ENCODE measurements around the gene IRF8. TPM values are rescaled to one million over a fixed set of nuclear protein-coding genes. Genes with fewer than 3 reads are reported as not detected.
"Not testable (repeated sequence)": the region's sequence is repeated elsewhere in the genome, so short reads cannot be mapped to it uniquely, and the experiment has no call there.

IRF8 gene
- total RNA-seq, 1 donor from 2014 or later, result 20.0 TPM

DNA sequence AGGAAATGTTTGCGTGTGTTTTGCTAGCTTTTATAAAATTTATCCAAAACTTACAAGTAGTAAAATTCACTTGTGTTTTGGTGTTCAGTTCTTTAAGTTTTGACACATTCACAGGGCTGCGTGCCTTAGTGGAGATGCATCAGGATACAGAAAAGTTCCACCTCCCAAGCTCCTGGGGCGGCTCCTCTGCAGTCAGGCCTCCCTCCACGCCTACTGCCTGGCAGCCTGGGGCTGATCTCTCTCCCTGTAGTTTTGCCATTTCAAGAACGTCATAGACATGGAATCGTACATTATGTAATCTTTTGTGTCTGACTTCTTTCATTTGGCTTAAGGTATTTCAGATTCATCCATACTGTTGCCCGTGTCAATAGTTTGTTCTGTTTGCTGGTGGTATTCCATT lies 27.2 kb upstream of the IRF8 start:
- Histone ChIP-seq H3K36me3 (no peaks in the 10 kb centered on the region), H3K9me3 (no peaks in the 10 kb centered on the region), H3K4me3 (no peak overlapping the region), H3K27ac (no peak overlapping the region), H3K4me1 (no peaks in the 10 kb centered on the region), H3K27me3 (no peaks in the 10 kb centered on the region)
- no peak for DNase-seq (ENCODE audit: low spot score in 2 of 2)
- intact Hi-C loops (cut with DNase I), result no loop called here
- TF ChIP-seq, protein P1, sequence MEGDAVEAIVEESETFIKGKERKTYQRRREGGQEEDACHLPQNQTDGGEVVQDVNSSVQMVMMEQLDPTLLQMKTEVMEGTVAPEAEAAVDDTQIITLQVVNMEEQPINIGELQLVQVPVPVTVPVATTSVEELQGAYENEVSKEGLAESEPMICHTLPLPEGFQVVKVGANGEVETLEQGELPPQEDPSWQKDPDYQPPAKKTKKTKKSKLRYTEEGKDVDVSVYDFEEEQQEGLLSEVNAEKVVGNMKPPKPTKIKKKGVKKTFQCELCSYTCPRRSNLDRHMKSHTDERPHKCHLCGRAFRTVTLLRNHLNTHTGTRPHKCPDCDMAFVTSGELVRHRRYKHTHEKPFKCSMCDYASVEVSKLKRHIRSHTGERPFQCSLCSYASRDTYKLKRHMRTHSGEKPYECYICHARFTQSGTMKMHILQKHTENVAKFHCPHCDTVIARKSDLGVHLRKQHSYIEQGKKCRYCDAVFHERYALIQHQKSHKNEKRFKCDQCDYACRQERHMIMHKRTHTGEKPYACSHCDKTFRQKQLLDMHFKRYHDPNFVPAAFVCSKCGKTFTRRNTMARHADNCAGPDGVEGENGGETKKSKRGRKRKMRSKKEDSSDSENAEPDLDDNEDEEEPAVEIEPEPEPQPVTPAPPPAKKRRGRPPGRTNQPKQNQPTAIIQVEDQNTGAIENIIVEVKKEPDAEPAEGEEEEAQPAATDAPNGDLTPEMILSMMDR (IDR thresholded peaks at IDR 0.05), result no peak

DNA sequence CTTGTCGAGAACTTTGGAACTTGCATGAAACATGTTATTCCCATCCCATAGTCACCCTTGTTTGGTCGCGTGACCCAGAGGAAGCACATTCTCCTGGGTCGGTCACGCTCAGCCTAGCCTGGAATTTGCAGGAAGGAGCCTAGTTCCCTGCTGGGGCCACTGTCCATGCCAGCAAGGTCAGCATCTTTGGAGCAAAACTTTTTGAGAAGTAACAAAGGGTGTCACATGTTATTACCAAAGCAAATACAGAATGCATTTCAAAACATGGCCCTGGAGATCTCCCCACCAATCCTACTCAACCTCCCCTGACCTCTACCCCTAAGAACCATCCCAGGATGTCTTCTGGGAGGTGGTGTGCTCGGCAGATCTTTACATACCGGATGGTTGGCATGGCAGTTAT lies 26.2 kb upstream of the IRF8 start:
- Histone ChIP-seq H3K4me3 (no peak overlapping the region), H3K27me3 (no peaks in the 10 kb centered on the region), H3K9me3 (no peaks in the 10 kb centered on the region), H3K36me3 (no peaks in the 10 kb centered on the region), H3K27ac (no peak overlapping the region), H3K4me1 (no peaks in the 10 kb centered on the region)
- DNase-seq (ENCODE audit: low spot score in 2 of 2), result no peak
- TF ChIP-seq, protein P1 (IDR thresholded peaks at IDR 0.05), result no peak
- intact Hi-C loops (cut with DNase I), result no loop called here

DNA sequence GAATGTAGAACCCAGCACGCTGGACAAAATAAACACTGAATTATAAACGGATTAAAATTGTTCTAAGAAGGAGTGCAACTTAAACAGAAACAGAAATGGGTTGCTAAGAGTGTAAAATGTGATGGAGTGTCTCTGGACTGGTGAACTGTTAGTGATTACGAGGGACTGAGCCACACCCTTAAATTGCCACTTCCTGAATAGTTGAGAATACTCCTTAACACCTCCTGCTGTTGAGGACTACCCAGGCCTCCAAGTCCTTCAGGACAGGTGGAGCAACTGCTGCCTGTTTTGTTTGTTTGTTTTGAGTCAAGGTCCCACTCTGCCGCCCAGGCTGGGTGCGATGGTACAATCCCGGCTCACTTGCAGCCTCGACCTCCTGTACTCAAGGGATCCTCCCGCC lies 25.8 kb upstream of the IRF8 start:
- TF ChIP-seq, protein P1 (IDR thresholded peaks at IDR 0.05), result no peak
- Histone ChIP-seq H3K36me3 (no peaks in the 10 kb centered on the region), H3K4me1 (no peaks in the 10 kb centered on the region), H3K27ac (no peak overlapping the region), H3K4me3 (no peak overlapping the region), H3K27me3 (no peaks in the 10 kb centered on the region), H3K9me3 (no peaks in the 10 kb centered on the region)
- intact Hi-C loops (cut with DNase I), result no loop called here
- DNase-seq (ENCODE audit: low spot score in 2 of 2), result no peak

DNA sequence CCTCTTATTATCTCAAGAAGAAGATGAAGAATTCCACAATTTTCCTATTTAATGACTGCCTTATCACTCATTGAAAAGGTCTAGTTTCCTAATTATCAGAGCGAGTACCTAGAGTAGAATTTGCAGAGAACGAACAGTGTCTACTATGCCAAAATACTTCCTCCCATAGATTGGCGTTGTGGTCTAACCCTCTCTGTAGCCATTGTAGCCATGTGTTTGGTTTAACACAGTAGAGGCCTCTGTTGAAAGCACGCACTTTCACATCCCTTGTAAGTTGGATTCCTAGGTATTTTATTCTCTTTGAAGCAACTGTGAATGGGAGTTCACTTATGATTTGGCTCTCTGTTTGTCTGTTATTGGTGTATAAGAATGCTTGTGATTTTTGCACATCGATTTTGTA lies 24.9 kb upstream of the IRF8 start:
- H3K9me3 ChIP-seq; intact Hi-C loops (cut with DNase I); H3K27me3 ChIP-seq; H3K27ac ChIP-seq; H3K36me3 ChIP-seq; H3K4me1 ChIP-seq; DNase-seq (ENCODE audit: low spot score in 2 of 2); H3K4me3 ChIP-seq: not testable (repeated sequence)

DNA sequence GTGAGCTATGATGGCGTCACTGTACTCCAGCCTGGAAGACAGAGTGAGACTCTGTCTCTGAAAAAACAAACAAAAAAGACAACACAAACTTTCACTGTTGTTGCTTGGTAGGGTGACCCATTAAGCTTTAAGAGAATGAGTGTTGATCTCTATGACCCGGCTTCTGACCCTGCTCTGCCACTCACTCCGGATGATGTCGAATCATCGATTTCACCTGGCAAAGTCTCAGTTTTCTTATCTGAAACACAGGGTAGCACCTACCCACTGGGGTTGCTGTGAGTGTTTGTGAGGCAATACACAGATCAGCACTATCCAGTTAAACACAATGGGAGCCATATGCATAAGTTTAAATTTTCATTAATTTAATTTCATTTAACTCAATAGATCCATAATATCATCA lies 20.6 kb upstream of the IRF8 start:
- H3K27ac ChIP-seq, result no peak overlapping the region
- no peaks in the 10 kb centered on the region for H3K9me3 ChIP-seq
- no peak for DNase-seq (ENCODE audit: low spot score in 2 of 2)
- no peaks in the 10 kb centered on the region for H3K27me3 ChIP-seq
- H3K4me3 ChIP-seq, result no peak overlapping the region
- H3K4me1 ChIP-seq, result no peaks in the 10 kb centered on the region
- H3K36me3 ChIP-seq, result no peaks in the 10 kb centered on the region
- TF ChIP-seq, protein P1 (IDR thresholded peaks at IDR 0.05), result no peak
- intact Hi-C loops (cut with DNase I), result no loop called here

DNA sequence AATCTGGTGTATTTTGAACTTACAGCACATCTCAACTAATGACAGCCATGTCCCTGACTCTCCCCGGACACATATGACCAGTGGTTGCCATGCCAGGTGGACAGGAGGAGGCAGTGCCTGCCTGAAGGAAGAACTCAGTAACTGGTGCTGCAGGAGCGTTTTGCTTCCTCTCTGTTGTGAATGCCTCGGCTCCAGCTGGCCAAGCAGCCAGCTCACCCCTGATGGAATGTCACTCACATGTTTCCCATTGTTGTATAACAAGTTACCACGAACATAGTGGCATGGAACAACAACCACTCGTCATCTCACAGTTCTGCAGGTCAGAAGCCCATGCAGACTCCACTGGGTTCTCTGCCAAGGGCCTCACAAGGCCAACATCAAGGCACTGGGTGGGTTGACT lies 20.1 kb upstream of the IRF8 start:
- Histone ChIP-seq H3K27me3 (no peaks in the 10 kb centered on the region), H3K4me1 (no peaks in the 10 kb centered on the region), H3K9me3 (no peaks in the 10 kb centered on the region), H3K27ac (no peak overlapping the region), H3K36me3 (no peaks in the 10 kb centered on the region), H3K4me3 (no peak overlapping the region)
- TF ChIP-seq, protein P1 (IDR thresholded peaks at IDR 0.05), result no peak
- no peak for DNase-seq (ENCODE audit: low spot score in 2 of 2)
- intact Hi-C loops (cut with DNase I), result no loop called here
